K562 (cell line): ENCODE data around the gene DPP10. TPM values are rescaled to one million over a fixed set of nuclear protein-coding genes. Genes with fewer than 3 reads are reported as not detected.

Experiments used
- ATAC-seq: fragments of 200-7000 bp; cut with Tn5 transposase; 3 replicates; pipeline ENCODE4 v1.9.1; 2020; ENCODE audit warnings: moderate library complexity
- BruUV-seq: library from RNA; stranded (reverse); fragments of 400-500 nt; replicated peaks from 2 replicates; lab custom pipeline; 2021; lab: Mats Ljungman, UMichigan
- CTCF ChIA-PET: fragments of 300-600 bp; formaldehyde crosslinking; extraction: SDS; loops from one replicate; lab custom pipeline; 2021; ENCODE audit warnings: low intra/inter-chr PET ratio; lab: Yijun Ruan, JAX
- POLR2A ChIA-PET: fragments of 300-600, 350-650 bp; sonication (Branson Sonifier 250); formaldehyde crosslinking; extraction: SDS; loops from one replicate; lab custom pipeline; 2021; ENCODE audit warnings: antibody characterized with exemption, inconsistent platforms; lab: Yijun Ruan, JAX
- DNase-seq, 4 experiments: peaks; one replicate each; pipeline versions ENCODE4 v3.0.0 to v3.0.0-alpha.2; 2011 to 2018; ENCODE audit warnings: low spot score in 3 of 4, mixed read lengths in 3 of 4; ENCODE audit errors: extremely low read depth in 1 of 4
- FAIRE-seq: peaks from 2 replicates; lab custom pipeline; 2011; peaks lifted over from hg19 to GRCh38; lab: Jason Lieb, UNC
- H2AFZ ChIP-seq: 2 replicates; pipeline ENCODE4 v1.6.0; 2011; ENCODE audit warnings: low read depth, low read length, control low read depth, inconsistent platforms
- H3K27ac ChIP-seq: fragments of 200-600 bp; 3 replicates; pipeline ENCODE4 v1.8.0; 2011; ENCODE audit warnings: low read depth, mild to moderate bottlenecking, control low read depth, inconsistent platforms, low read length, moderate library complexity, mixed read lengths; ENCODE audit errors: extremely low read depth
- H3K27me3 ChIP-seq, 2 experiments: fragments of 300-600 bp in 1 of 2; 2 replicates in 1 of 2; 3 replicates in 1 of 2; pipeline versions ENCODE4 v1.6.0 to v1.8.0; 2011; ENCODE audit warnings: inconsistent platforms in 2 of 2, low read length in 2 of 2, mild to moderate bottlenecking in 1 of 2, mixed read lengths in 1 of 2, moderate library complexity in 1 of 2; ENCODE audit not compliant: control insufficient read depth in 2 of 2, insufficient read depth in 2 of 2
- H3K36me3 ChIP-seq: fragments of 300-600 bp; 3 replicates; pipeline ENCODE4 v1.8.0; 2011; ENCODE audit warnings: mild to moderate bottlenecking, low read length, inconsistent platforms; ENCODE audit not compliant: control insufficient read depth, insufficient read depth
- H3K4me1 ChIP-seq, 2 experiments: fragments of 200-600 bp in 1 of 2; replicated peaks in 1 of 2; 2 replicates in 1 of 2; 3 replicates in 1 of 2; pipeline versions ENCODE4 v1.5.1 to v1.8.0; 2011; ENCODE audit warnings: inconsistent platforms in 2 of 2, low read length in 2 of 2, mild to moderate bottlenecking in 1 of 2, mixed read lengths in 1 of 2, moderate library complexity in 1 of 2; ENCODE audit not compliant: control insufficient read depth in 2 of 2, insufficient read depth in 2 of 2
- H3K4me2 ChIP-seq: 2 replicates; pipeline ENCODE4 v1.6.1; 2011; ENCODE audit warnings: low read length, control low read depth, inconsistent platforms, mixed read lengths; ENCODE audit not compliant: insufficient read depth
- H3K4me3 ChIP-seq: fragments of 200-600 bp; sonication (generic), shearing (Covaris generic); 2 replicates; pipeline ENCODE4 v1.5.1; 2016; ENCODE audit warnings: control low read depth, inconsistent platforms
- H3K79me2 ChIP-seq: fragments of 200-600 bp; 3 replicates; pipeline ENCODE4 v1.8.0; 2011; ENCODE audit warnings: low read length, inconsistent platforms; ENCODE audit not compliant: control insufficient read depth, insufficient read depth
- H3K9ac ChIP-seq, 2 experiments: 2 replicates each; pipeline versions ENCODE4 v1.6.0 to v1.6.1; 2011; ENCODE audit warnings: low read depth in 2 of 2, low read length in 2 of 2, control low read depth in 1 of 2, inconsistent platforms in 1 of 2, mild to moderate bottlenecking in 1 of 2, mixed read lengths in 1 of 2; ENCODE audit not compliant: insufficient read depth in 1 of 2
- H3K9me1 ChIP-seq: one replicate; pipeline ENCODE4 v1.6.0; 2011; ENCODE audit warnings: inconsistent platforms, mild to moderate bottlenecking, low read length, moderate library complexity; ENCODE audit not compliant: control insufficient read depth, insufficient read depth
- H3K9me3 ChIP-seq: replicated peaks from 2 replicates; pipeline ENCODE4 v1.5.1; 2011; ENCODE audit warnings: low read depth, low read length, inconsistent platforms; ENCODE audit not compliant: control insufficient read depth, insufficient read depth
- H4K20me1 ChIP-seq: replicated peaks from 2 replicates; pipeline ENCODE4 v1.6.1; 2011; ENCODE audit warnings: low read length, inconsistent platforms, mixed read lengths; ENCODE audit not compliant: control insufficient read depth, insufficient read depth
- BRD4 ChIP-seq: fragments of 200-600 bp; sonication (generic); IDR thresholded peaks from 2 replicates; pipeline ENCODE4 v1.6.1; 2017; ENCODE audit warnings: inconsistent platforms
- CAMTA2 ChIP-seq: fragments of 250-450 bp; sonication (Bioruptor Pico); conservative IDR thresholded peaks from 2 replicates; pipeline ENCODE4 v1.5.1; 2022
- GATA2 ChIP-seq: sonication (generic); formaldehyde crosslinking; IDR thresholded peaks from 2 replicates; pipeline ENCODE4 v1.4.0; 2020; ENCODE audit warnings: mild to moderate bottlenecking, missing genetic modification reagents
- HDAC8 ChIP-seq: fragments of 450-650 bp; IDR thresholded peaks from 2 replicates; pipeline ENCODE4 v1.6.1; 2016; ENCODE audit warnings: mild to moderate bottlenecking, missing genetic modification characterization, moderate library complexity, missing compliant biosample characterization
- HMGN3 ChIP-seq: IDR thresholded peaks from 2 replicates; pipeline ENCODE4 v1.6.1; 2011; ENCODE audit warnings: borderline replicate concordance, low read depth, mild to moderate bottlenecking, mixed read lengths, low read length; ENCODE audit not compliant: insufficient read length; ENCODE audit errors: extremely low read depth
- JUND ChIP-seq, 2 experiments: IDR thresholded peaks; 2 replicates in 1 of 2; 3 replicates in 1 of 2; pipeline ENCODE4 v1.6.1; 2011; ENCODE audit warnings: borderline replicate concordance in 2 of 2, low read depth in 2 of 2, low read length in 2 of 2, improper control_type of control experiment in 1 of 2, missing biosample characterization in 1 of 2, missing genetic modification characterization in 1 of 2, missing genetic modification reagents in 1 of 2
- MTF1 ChIP-seq: fragments of 250-450 bp; sonication (Bioruptor Pico); IDR thresholded peaks from 2 replicates; pipeline ENCODE4 v1.9.0; 2021; ENCODE audit warnings: moderate library complexity, mild to moderate bottlenecking, inconsistent platforms, borderline replicate concordance
- RB1 ChIP-seq: fragments of 450-650 bp; IDR thresholded peaks from 2 replicates; pipeline ENCODE4 v1.6.1; 2017; ENCODE audit warnings: low read depth, mild to moderate bottlenecking
- SMARCA5 ChIP-seq: fragments of 450-650 bp; IDR thresholded peaks from 2 replicates; pipeline ENCODE4 v1.6.1; 2016
- SMARCC2 ChIP-seq: fragments of 450-650 bp; IDR thresholded peaks from 2 replicates; pipeline ENCODE4 v1.6.1; 2017; ENCODE audit warnings: antibody characterized with exemption, moderate library complexity, mild to moderate bottlenecking, low read depth
- SOX6 ChIP-seq: fragments of 450-650 bp; IDR thresholded peaks from 2 replicates; pipeline ENCODE4 v1.6.1; 2014; ENCODE audit warnings: mild to moderate bottlenecking
- XRCC3 ChIP-seq: fragments of 450-650 bp; IDR thresholded peaks from 2 replicates; pipeline ENCODE4 v1.6.1; 2017; ENCODE audit warnings: mild to moderate bottlenecking, moderate library complexity
- ZFP36 ChIP-seq: fragments of 150-350 bp; IDR thresholded peaks from 2 replicates; pipeline ENCODE4 v1.6.1; 2018; ENCODE audit warnings: low read length, low read depth; ENCODE audit not compliant: partially characterized antibody
- ZNF23 ChIP-seq: fragments of 250-450 bp; sonication (Bioruptor Pico); IDR thresholded peaks from 2 replicates; pipeline ENCODE4 v1.4.0; 2020; ENCODE audit warnings: mild to moderate bottlenecking
- ZNF395 ChIP-seq: fragments of 200-800 bp; sonication (Bioruptor generic); IDR thresholded peaks from 2 replicates; pipeline ENCODE4 v1.6.1; 2017; ENCODE audit warnings: missing genetic modification characterization, missing compliant biosample characterization
- ZNF699 ChIP-seq: fragments of 250-450 bp; sonication (Bioruptor Pico); IDR thresholded peaks from 2 replicates; pipeline ENCODE4 v1.8.0; 2021; ENCODE audit warnings: mild to moderate bottlenecking, moderate library complexity; ENCODE audit not compliant: insufficient replicate concordance
- ZNF717 ChIP-seq: fragments of 250-450 bp; sonication (Bioruptor Pico); IDR thresholded peaks from 2 replicates; pipeline ENCODE4 v1.5.0; 2021
- ZNF778 ChIP-seq: fragments of 450-650 bp; formaldehyde crosslinking; IDR thresholded peaks from 2 replicates; pipeline ENCODE4 v1.4.0; 2020; ENCODE audit warnings: mild to moderate bottlenecking, moderate library complexity
- WGBS: fragments of 100-300 bp; shearing (Covaris generic); methylation state at CpG from one replicate; pipeline ENCODE4 v1.1.6; 2016; ENCODE audit warnings: low coverage, mixed read lengths; ENCODE audit not compliant: insufficient coverage; ENCODE audit errors: missing lambda C conversion rate; 5-methylcytosine and 5-hydroxymethylcytosine counted together
- in situ Hi-C: fragments of 300-500 bp; cut with MboI; formaldehyde crosslinking; loops from 4 replicates; pipeline ENCODE4 v1.15.0; 2018; ENCODE audit warnings: inconsistent platforms, mixed read lengths
- intact Hi-C: fragments of 100-400 bp; cut with micrococcal nuclease; formaldehyde crosslinking; loops from 2 replicates; pipeline ENCODE4 v1.14.2; 2022
- polyA plus RNA-seq, 8 experiments: library from polyadenylated mRNA; depleted of rRNA in 4 of 8; stranded (reverse) in 5 of 8; unstranded in 3 of 8; fragments of >200 nt; fragmentation: Nextera tagmentation in 2 of 8; fragmentation: Illumina TruSeq in 1 of 8; extraction: Ambion mirVana in 2 of 8; extraction: Trizol in 1 of 8; gene quantifications; 2 replicates each; pipeline versions ENCODE4 v1.2.1 to v1.2.3, GENCODE V29; 2011 to 2014; ENCODE audit warnings: inconsistent platforms in 1 of 8, missing spikeins in 1 of 8
- total RNA-seq, 7 experiments: library from RNA; depleted of rRNA in 6 of 7; stranded (reverse); fragments of >200 nt in 6 of 7; fragmentation: Illumina TruSeq in 2 of 7; extraction: Trizol in 2 of 7; gene quantifications; 2 replicates each; pipeline versions ENCODE4 v1.2.1 to v1.2.3, GENCODE V29; 2011 to 2021; ENCODE audit warnings: low replicate concordance in 1 of 7

The DPP10 gene
- total and polyA plus RNA-seq, 9 of the 15 experiments (the other 6 are each of a cell fraction or from before 2014, with no cell fraction given) = not detected

GRCh38 chr2:114699423-114699944, 257.0 kb downstream of the DPP10 start:
- FAIRE-seq (no peak), ATAC-seq (no peak), DNase-seq (no peak)
- POLR2A ChIA-PET = interaction anchor here (0.8 kb wide), 1 partner anchor 70 kb away, joined by 3 read pairs; no protein-coding TSS in a partner anchor
- 0% methylated on average over 2 of the region's 2 CpGs for WGBS
- BruUV-seq = no TSS peak
- CTCF ChIA-PET = no interaction called here
- H3K4me2 ChIP-seq = no peak overlapping the region
- no peaks in the 10 kb centered on the region for H4K20me1 ChIP-seq
- in situ Hi-C loops = no loop called here
- no peaks in the 10 kb centered on the region for H3K36me3 ChIP-seq
- H3K9ac ChIP-seq = no peak overlapping the region
- H2AFZ ChIP-seq = no peak overlapping the region
- no peaks in the 10 kb centered on the region for H3K79me2 ChIP-seq
- H3K9me1 ChIP-seq = no peaks in the 10 kb centered on the region
- no peak overlapping the region for H3K4me3 ChIP-seq
- no peaks in the 10 kb centered on the region for H3K4me1 ChIP-seq
- no peak for TF ChIP-seq ZFP36
- no peaks in the 10 kb centered on the region for H3K9me3 ChIP-seq
- H3K27ac ChIP-seq = no peak overlapping the region
- intact Hi-C loops = no loop called here
- H3K27me3 ChIP-seq = no peaks in the 10 kb centered on the region

- no peak overlapping the region for H3K4me2 ChIP-seq
- BruUV-seq = no TSS peak
- H3K9ac ChIP-seq = no peak overlapping the region
- 5% methylated on average over 5 of the region's 5 CpGs for WGBS
- no peak for ATAC-seq
- POLR2A ChIA-PET = no interaction called here
- no peaks in the 10 kb centered on the region for H4K20me1 ChIP-seq
- no peak for DNase-seq
- CTCF ChIA-PET = no interaction called here
- H3K36me3 ChIP-seq = no peaks in the 10 kb centered on the region
- no peaks in the 10 kb centered on the region for H3K27me3 ChIP-seq
- in situ Hi-C loops (no loop called here), intact Hi-C loops (no loop called here)
- H3K4me3 ChIP-seq = no peak overlapping the region
- FAIRE-seq = no peak
- H3K27ac ChIP-seq = no peak overlapping the region
- no peaks in the 10 kb centered on the region for H3K9me3 ChIP-seq
- no peaks in the 10 kb centered on the region for H3K9me1 ChIP-seq
- H3K79me2 ChIP-seq = no peaks in the 10 kb centered on the region
- H3K4me1 ChIP-seq = no peaks in the 10 kb centered on the region
- H2AFZ ChIP-seq = no peak overlapping the region
- TF ChIP-seq ZNF395 (CRISPR knock-in tag) = no peak
- no peak for TF ChIP-seq SMARCA5
- TF ChIP-seq ZNF717 (CRISPR knock-in tag) = no peak
- TF ChIP-seq CAMTA2 (CRISPR knock-in tag) = no peak
- TF ChIP-seq SMARCC2 = no peak
- no peak for TF ChIP-seq GATA2 (CRISPR knock-in tag)
- no peak for TF ChIP-seq XRCC3
- TF ChIP-seq BRD4 = no peak
- no peak for TF ChIP-seq RB1
- no peak for TF ChIP-seq ZNF699
- no peak for TF ChIP-seq JUND (IDR thresholded peaks at IDR 0.05; ENCODE audit: borderline replicate concordance, low read depth, low read length)
- no peak for TF ChIP-seq JUND (tag; IDR thresholded peaks at IDR 0.05; ENCODE audit: borderline replicate concordance, low read depth, low read length)
- no peak for TF ChIP-seq ZNF23
- TF ChIP-seq SOX6 = no peak
- no peak for TF ChIP-seq MTF1
- no peak for TF ChIP-seq HMGN3
- no peak for TF ChIP-seq ZNF778 (CRISPR knock-in tag)
- no peak for TF ChIP-seq HDAC8 (tag)
Observed at GRCh38 chr2:114700440-114700839, 258.0 kb downstream of the DPP10 start.
